HG03439 (cell line): ENCODE data around the gene SMARCD2.

Experiments
- ATAC-seq: cut with Tn5 transposase; IDR thresholded peaks from one replicate; pipeline ENCODE4 v1.9.1; 2021; ENCODE audit warnings: mild to moderate bottlenecking, moderate library complexity; ENCODE audit not compliant: unreplicated experiment

The SMARCD2 gene

DNA sequence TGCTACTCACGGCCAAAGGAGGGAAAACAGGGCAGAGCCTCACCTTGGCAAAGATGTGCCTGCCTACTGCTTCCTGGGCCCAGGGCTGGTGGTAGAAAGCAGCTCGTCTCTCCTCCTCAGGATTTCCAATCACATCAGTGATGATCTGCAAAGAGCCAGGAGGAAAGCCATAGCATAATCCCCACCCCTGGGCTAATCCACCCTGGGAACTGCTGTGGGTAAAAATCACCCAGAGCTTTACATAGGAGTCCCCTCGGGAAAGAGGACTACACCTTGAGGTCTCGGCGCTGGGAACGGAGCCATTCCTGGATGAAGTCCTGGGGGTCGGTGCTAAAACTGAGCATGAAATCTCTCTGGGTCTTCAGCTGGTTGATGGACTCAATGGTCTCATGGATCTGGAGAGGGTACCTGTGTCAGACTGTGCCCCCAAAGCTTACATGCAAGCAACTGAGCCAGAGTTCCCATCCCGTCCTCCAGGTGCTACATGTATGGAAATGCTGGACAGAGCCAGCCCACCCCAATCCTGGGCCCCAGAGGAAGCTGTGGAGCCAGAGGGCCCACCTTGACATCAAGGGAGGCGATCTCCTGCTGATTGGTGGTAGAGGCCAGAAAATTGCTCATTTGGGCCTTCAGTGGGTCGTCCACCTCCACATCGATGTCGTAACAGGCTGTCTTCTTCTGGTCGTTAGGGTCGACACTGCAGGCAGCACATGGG, 9.3 kb downstream of the SMARCD2 start:
- ATAC-seq = no peak

DNA sequence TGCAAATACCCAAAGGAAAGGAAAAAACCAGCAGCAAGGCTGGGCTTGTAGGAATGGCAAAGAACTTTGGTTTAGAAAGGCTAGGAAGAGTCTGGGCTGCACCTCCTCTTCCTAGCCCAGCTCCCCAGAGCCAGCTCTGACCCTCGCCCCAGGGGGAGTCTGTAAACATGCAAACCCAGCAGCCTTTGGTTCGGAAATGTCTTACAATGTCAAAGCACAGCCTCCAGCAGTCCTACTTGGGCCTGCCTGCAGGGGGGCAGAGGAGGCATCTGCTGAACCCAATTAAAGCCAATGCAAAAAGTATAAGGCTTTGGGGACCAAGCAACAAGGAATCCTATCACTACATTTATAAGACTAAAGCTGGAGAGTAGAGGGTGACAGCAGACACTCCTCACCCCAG, 10.0 kb downstream of the SMARCD2 start:
- ATAC-seq = no peak

DNA sequence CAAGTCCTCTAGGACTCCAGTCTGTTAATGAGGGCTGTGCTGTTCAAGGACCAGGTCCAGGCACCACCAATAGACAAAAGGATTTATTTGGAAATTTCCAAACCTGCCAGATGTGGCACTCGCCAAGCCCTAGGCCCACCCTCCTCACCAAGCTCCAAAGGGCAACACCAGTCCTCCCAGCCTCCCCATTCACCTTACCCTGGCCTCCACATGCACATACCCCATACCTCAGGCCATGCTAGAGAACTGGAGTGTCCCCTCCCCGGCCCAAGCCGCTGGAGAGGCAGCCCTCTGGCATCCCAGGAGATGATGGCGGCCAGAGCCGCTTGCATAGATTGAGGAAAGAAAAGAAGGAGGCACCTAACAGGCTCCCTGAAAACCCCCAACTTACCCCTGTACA, 10.5 kb downstream of the SMARCD2 start:
- ATAC-seq = no peak

DNA sequence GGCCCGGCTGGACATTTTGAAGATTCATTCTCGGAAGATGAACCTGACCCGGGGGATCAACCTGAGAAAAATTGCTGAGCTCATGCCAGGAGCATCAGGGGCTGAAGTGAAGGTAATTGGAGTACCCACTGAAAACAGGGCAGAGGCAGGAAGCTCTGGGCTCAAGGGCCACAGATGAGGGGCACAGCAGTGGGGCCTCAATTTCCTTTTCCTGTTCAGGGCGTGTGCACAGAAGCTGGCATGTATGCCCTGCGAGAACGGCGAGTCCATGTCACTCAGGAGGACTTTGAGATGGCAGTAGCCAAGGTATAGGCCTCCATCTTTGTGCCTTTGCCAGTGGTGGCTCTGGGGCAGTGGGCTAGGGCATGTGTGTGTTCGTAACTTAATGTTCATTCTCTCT, 11.0 kb downstream of the SMARCD2 start:
- ATAC-seq = no peak

DNA sequence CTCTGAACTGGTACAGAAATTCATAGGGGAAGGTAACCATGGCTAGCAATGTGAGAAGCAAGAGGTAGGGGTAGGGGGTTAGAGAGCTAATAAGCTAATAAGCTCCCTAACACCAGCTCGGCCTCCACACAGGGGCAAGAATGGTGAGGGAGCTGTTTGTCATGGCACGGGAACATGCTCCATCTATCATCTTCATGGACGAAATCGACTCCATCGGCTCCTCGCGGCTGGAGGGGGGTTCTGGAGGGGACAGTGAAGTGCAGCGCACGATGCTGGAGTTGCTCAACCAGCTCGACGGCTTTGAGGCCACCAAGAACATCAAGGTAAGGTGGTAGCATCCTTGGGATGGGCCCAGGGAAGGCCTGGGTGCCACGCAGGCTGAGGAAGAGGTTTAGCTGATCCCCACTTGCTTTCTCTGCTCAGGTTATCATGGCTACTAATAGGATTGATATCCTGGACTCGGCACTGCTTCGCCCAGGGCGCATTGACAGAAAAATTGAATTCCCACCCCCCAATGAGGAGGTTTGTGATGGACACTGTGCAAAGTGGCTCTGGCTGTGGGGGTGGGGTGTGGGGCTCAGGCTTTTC, 11.5 kb downstream of the SMARCD2 start:
- no peak for ATAC-seq

DNA sequence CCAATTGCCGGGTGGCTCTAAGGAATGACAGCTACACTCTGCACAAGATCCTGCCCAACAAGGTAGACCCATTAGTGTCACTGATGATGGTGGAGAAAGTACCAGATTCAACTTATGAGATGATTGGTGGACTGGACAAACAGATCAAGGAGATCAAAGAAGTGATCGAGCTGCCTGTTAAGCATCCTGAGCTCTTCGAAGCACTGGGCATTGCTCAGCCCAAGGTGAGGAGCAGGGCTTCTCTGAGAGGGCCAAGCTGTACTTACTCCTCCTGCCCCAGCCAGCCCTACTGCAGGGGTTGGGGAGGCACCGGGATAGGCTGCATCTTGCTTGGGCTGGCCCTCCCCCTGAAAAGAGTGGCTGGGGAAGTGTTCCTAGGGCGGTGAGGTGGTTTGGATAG, 12.2 kb downstream of the SMARCD2 start:
- ATAC-seq = no peak

DNA sequence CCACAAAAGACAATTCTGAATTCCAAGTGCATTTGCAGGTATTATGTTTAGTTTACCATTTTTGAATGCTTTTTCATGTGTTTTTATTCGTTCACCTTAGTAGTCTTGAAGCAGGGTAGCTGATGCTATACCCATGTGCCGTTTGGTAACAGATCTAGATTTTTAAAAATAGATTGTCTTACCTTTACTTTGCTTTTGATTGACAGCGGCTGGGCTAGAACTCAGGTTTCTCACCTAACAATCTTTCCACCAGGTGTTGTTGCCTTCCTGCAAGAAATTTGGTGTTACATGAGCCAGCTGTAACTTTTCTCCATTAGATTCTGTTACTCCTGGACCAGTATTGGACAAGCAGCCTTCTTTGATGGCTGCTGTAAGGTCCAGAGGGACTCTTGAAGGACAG, 13.5 kb downstream of the SMARCD2 start:
- ATAC-seq = no peak

DNA sequence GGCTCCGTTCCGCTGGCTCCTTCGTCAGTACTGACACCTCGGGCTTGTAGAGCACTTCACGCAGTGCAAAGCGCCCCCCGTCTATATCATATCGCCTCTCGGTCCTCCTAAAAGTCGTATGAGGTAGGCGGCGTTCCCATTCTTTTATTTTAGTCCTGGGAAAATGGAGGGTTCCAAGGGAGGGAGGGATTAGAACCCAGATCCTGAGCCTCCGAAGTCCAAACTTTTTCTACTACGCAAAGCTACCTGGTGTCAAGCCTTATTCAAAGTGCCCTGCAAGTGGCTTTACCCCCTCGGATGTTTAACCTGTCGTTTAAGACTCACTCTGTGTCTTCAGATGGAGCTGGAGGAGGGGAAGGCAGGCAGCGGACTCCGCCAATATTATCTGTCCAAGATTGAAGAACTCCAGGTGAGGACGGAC, 14.7 kb downstream of the SMARCD2 start:
- no peak for ATAC-seq

DNA sequence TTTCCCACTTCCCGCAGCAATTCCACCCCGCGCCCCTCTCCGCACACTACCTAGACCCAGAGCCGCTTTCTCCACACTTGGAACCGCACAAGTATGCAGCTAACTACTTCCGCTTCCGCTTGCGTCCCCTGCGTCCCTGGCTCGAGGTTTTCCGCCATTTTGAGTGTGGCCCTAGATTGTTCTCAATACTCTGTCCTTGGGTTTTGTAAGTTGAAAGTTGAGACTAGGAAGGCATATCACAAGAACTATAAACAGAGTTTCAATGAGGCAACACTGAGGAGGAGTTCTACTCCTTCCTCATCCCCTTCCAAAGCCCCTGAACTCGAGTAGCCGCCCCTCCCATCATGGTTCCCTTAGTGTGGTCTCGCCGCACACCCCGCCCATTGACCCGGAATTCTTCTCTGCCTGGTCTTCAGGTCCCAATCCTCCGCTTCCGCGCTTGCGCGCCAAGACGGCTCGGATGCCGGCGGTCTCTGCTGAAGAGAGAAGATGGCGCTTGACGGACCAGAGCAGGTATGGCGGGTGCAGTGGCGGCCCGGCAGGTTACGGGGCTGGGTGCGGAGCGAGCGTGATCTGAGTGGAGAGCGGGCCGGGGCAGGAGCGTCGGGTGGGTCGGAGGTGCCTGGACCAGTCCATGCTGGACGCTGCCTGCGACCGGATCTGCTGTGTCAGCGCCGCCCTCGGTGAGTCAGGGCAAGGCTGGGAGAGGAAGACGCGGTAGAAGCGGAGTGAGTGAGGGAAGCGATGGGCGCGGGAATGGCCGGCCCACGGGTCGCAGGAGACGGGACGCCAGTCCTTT, 15.3 kb downstream of the SMARCD2 start, which contains the start of the genes FTSJ3 and PSMC5:
TSS of gene FTSJ3 (minus strand) at position 662 of the 799 bp plus-strand sequence. CDS start 761 bp downstream, outside the sequence.
TSS of gene PSMC5 (plus strand) at position 430 of the 799 bp plus-strand sequence. CDS start at position 490, 60 bp downstream.
- peak; percentile 83 for ATAC-seq

DNA sequence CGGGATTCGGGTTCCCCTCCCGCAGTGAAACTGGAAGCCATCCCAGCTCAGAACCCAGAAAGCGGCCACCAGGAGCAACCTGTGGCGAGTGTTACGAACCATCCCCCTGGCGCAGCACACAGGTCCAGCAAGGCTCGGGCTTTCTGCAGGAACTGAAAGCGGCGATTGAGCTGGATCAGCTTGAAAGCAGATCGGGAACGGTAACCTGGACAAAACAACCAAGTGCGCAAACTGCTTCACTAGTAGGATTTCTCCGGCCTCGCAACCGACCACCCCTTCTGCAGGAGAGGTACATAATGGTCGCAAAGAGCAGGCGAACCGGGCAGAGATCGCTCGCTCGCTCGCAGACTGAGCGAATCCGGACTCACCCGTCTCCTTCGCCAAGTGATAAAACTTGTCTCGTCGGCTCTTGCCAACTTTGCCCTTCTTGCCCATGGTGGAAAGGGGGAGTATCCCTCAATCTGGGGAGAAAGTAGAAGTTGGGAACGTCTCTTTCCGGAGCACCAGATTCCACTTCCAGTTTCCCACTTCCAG, 15.9 kb downstream of the SMARCD2 start:
- ATAC-seq = peak; percentile 2

DNA sequence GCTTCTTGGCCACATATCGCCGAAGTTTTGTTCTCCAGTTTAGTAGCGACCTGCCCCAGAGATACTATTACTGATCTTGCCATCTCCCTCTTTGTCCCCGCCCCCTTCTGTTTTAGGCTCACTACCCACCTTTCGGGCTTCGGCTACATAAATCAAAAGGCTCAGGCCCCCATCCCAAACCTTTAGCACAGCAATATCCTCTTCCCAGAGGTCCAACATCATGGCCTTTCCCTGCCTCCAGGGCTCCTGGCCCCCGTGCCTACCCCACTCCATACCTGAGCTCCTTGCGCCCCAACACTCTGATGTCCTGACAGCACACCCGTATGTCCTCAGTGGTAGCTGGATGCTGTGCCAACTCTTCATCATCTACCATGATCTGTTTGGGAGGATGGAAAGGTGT, 18.1 kb downstream of the SMARCD2 start:
- ATAC-seq = no peak

DNA sequence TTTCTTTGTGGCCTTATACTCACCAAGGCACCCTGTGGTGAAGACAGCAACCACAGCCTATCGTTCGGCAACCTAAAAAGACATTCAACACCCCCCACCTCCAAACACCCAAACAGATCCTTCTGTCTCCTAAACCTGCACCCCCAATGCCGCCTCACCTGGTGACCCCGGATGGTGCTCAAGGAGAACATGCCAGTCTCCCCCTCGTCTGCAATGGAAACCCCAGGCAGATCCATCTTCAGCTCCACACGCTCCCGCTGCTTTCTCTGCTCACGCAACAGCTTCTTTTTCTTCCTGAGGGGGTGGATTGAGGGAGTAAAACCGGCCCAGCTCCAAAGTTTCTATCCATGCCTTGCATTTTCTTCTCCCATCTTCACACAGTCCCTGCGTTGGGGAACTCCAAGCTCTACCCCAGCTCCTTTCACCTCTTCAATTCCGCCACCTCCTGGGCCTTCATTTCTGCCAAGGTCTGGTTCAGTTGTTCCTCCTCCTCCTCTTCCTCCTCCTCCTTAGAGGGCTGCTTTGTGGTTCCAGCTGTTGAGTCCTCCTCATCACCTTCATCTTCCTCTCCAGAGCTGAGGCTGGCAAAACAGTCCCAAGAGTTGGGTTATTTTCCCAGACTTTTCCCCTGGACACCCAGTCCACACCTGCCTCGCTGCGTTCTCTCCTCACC, 18.7 kb downstream of the SMARCD2 start:
- no peak for ATAC-seq

DNA sequence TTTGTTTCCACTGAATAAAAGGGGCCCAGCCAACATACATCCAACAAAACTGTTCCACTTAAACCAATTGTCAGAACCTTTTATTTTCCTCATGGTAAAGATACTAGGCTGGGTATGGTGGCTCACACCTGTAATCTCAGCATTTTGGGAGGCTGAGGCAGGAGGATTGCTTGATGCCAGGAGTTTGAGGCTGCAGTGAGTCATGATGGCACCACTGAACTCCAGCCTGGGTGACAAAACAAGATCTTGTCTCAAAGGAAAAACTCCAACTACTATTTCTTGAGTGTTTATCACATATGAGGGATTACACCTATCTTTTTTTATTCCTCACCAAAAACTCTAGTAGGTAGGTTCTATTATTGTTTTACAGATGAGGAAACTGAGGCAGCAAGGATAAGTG, 19.9 kb downstream of the SMARCD2 start:
- ATAC-seq = no peak

DNA sequence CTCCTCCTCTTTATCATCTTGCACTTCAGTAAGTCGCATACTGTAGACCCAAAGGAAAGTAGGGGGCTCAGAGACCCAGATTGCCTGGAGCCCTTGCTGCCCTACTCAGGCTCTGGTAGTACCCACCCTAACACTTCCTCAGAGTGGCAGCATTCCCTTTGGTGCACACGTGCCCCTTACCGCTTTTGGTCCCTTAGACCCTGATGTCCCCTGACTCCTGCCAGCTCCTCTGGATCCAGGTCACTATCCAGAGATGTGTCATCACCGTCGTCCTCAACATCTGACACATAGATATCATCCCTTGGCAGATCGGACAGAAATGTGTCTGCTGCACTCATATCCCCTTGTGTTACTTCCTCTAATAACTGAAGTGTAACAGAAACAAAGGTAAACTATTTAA, 20.7 kb downstream of the SMARCD2 start:
- ATAC-seq = no peak

DNA sequence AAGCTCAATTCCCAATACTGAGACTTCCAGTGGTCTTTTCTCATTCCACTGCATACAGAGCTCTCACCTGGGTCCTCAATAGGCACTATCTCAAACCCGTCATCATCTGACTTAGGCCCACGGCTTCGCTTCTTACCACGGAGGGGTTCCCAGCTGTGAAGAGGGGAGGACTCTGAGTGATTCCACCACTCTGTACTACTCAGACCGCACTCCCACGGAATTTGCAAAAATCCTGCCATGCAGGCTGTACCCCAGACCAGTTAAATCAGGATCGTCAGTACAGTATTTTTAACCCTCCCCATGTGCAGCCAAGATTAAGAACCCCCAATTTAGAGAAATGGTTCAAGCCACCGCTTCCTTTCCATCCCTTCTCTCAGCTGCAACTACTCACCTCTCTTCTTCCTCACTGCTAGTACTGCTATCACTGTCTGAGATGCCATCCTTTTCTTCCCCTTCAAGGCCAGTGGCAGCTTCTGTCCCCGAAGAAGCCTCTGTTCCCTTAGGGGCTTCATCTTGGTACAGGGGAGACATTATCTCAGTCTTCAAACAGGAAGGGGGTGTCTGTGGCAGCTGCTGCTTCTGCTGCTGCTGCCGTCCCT, 21.4 kb downstream of the SMARCD2 start:
- no peak for ATAC-seq

DNA sequence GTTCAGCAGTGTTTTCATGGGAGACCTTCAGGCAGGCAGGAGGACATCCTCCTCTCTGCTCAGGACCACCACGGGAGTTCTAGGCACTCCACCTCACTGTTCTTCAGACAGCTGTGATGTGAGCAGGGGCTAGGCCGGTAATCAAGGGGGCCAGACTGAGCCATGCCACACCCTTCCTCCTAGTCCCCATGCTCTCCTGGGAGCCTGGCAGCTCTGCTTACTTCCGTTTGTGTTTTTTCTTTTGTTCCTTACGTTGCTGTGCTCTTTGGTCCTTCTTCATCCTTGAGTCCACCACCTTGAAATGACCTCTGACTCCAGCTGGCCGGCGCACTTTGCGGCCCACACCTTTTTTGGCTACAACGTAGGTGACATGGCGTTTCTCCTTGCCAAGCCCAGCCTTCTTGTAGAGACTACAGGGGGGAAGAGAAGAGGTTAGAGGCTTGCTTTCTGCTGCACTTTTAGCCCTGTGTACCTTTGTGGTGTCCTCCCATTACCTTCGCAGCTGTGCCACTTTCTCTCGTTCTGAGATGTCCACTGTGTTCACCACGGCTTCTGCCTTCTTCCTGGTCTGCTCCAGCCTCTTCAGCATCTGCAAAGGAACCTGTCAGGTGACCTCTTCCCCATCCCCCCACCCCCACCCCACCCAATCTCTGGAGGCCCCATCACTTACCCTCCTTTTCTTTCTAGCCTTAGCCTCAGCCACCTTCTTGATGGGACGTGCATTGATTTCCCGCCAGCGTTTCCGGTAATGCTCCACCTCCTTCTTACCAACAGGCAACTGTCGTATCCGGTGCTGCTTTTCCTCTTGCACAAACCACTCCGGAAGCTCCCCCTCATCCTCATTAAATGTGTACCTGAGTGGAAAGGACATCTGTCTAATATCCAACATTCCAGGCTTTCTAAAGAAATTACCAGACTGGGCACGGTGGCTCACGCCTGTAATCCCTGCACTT, 22.6 kb downstream of the SMARCD2 start:
- no peak for ATAC-seq

DNA sequence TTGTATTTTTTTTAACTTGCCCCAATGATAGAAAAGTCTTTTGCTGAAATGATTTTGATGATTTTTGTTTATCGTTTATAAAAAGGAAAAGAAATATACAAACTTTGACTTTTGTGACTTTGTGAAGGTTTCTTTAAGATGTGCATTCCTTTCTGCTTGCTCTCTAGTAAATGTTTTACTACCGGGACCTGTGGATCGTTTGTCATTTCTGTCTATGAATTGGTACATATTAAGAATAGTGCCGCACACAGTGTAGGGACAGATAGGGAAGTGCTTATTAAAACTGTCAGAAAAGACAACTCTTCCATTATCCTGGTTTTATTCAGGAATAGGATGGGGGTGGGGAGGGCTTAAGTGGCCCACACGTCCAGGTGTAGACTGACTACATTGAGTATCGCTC, 23.4 kb downstream of the SMARCD2 start:
- ATAC-seq = no peak

DNA sequence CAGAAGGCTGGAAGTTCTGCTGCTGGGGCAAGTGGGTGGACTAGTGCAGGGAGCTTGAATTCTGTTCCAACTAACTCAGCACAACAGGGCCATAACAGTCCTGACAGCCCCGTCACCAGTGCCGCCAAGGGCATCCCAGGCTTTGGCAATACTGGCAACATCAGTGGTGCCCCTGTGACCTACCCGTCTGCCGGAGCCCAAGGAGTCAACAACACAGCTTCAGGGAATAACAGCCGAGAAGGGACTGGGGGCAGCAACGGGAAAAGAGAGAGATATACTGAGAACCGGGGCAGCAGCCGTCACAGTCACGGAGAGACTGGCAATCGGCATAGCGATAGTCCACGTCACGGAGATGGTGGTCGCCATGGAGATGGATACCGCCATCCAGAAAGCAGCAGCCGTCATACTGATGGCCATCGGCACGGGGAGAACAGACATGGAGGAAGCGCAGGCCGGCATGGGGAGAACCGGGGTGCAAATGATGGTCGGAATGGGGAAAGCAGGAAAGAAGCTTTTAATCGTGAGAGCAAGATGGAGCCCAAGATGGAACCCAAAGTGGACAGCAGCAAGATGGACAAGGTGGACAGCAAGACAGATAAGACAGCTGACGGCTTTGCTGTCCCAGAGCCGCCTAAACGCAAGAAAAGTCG, 24.6 kb downstream of the SMARCD2 start:
- ATAC-seq = no peak

DNA sequence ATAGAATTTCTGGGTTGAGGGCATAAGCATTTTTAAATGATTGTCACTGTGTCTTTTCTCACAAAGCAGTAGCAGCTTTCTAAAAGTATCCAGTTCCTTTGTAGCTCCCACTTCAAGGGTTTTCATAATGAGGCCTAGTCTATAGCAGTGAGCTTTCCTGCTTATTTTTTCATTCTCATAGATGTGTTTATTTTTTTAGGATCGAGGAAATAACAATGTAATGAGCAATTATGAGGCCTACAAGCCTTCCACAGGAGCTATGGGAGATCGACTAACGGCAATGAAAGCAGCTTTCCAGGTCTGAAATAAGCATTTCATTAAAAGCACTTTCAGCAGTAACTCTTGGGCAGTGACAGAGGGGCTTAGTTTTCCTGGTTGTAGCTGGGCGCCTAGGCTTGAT, 25.8 kb downstream of the SMARCD2 start:
- ATAC-seq = no peak
